ENCODE measurements around the gene ZNF710. TPM values are rescaled to one million over a fixed set of nuclear protein-coding genes. Genes with fewer than 3 reads are reported as not detected.
"Not testable (repeated sequence)": the region's sequence is repeated elsewhere in the genome, so short reads cannot be mapped to it uniquely, and the experiment has no call there.

Gene ZNF710
- total RNA-seq: 10 to 100 TPM; 11.7 to 14.4 TPM
- 12.6 to 14.3 reads per million in 2 donors for total RNA-seq

GRCh38 chr15:90001062-90001682 is at the start of gene ZNF710:
ZNF710 (plus strand) TSS chr15:90001324; CDS start chr15:90067138, 65,814 bp downstream.
- H3K4me3 Mint-ChIP-seq: peak within 1 kb of the TSS; percentile 98
- H3K9me3 ChIP-seq (ENCODE audit: control insufficient read depth, low read length, poor library complexity, severe bottlenecking): no peaks in the 10 kb centered on the region
- H3K36me3 Mint-ChIP-seq (ENCODE audit: low read depth): peaks cover 8% of the 10 kb centered on the region
- H3K4me1 Mint-ChIP-seq: peaks cover 41% of the 10 kb centered on the region
- DNase-seq: peak in 2 of 3 donors; percentile 19 to 24
- H3K27me3 Mint-ChIP-seq: no peaks in the 10 kb centered on the region
- peak; percentile 36 for ATAC-seq
- H3K27ac Mint-ChIP-seq: peak within 1 kb of the TSS; percentile 96

- no peak for DNase-seq
- no peaks in the 10 kb centered on the region for H3K4me1 Mint-ChIP-seq
- no peak overlapping the region for H3K4me3 Mint-ChIP-seq
- no peaks in the 10 kb centered on the region for H3K36me3 Mint-ChIP-seq (ENCODE audit: low read depth)
- H3K9me3 ChIP-seq (ENCODE audit: control insufficient read depth, low read length, poor library complexity, severe bottlenecking): no peaks in the 10 kb centered on the region
- no peak for ATAC-seq
- no peak overlapping the region for H3K27ac Mint-ChIP-seq
- peaks cover 4% of the 10 kb centered on the region for H3K27me3 Mint-ChIP-seq
Observed at GRCh38 chr15:89954541-89954940, 46.6 kb upstream of the ZNF710 start.

GRCh38 chr15:89955449-89955998 is 45.6 kb upstream of the ZNF710 start:
- not testable (repeated sequence) for H3K36me3 Mint-ChIP-seq (ENCODE audit: low read depth); H3K9me3 ChIP-seq (ENCODE audit: control insufficient read depth, low read length, poor library complexity, severe bottlenecking); H3K4me3 Mint-ChIP-seq; H3K27me3 Mint-ChIP-seq; ATAC-seq; DNase-seq; H3K27ac Mint-ChIP-seq; H3K4me1 Mint-ChIP-seq

GRCh38 chr15:89958107-89958805 is 42.9 kb upstream of the ZNF710 start:
- ATAC-seq (no peak), DNase-seq (no peak)
- no peaks in the 10 kb centered on the region for H3K9me3 ChIP-seq (ENCODE audit: control insufficient read depth, low read length, poor library complexity, severe bottlenecking)
- no peak overlapping the region for H3K4me3 Mint-ChIP-seq
- H3K27ac Mint-ChIP-seq: no peak overlapping the region
- peaks cover 4% of the 10 kb centered on the region for H3K27me3 Mint-ChIP-seq
- no peaks in the 10 kb centered on the region for H3K4me1 Mint-ChIP-seq
- no peaks in the 10 kb centered on the region for H3K36me3 Mint-ChIP-seq (ENCODE audit: low read depth)

- H3K9me3 ChIP-seq (ENCODE audit: control insufficient read depth, low read length, poor library complexity, severe bottlenecking): no peaks in the 10 kb centered on the region
- DNase-seq (no peak), ATAC-seq (no peak)
- H3K4me1 Mint-ChIP-seq: peaks cover 4% of the 10 kb centered on the region
- H3K36me3 Mint-ChIP-seq (ENCODE audit: low read depth): no peaks in the 10 kb centered on the region
- H3K27ac Mint-ChIP-seq: no peak overlapping the region
- H3K4me3 Mint-ChIP-seq: no peak overlapping the region
- H3K27me3 Mint-ChIP-seq: no peaks in the 10 kb centered on the region
Observed at GRCh38 chr15:89963301-89964231, 37.6 kb upstream of the ZNF710 start.

- H3K9me3 ChIP-seq (ENCODE audit: control insufficient read depth, low read length, poor library complexity, severe bottlenecking): no peaks in the 10 kb centered on the region
- DNase-seq (no peak), ATAC-seq (no peak)
- Mint-ChIP-seq H3K27ac (no peak overlapping the region), H3K4me3 (no peak overlapping the region), H3K36me3 (ENCODE audit: low read depth) (no peaks in the 10 kb centered on the region), H3K27me3 (no peaks in the 10 kb centered on the region), H3K4me1 (peaks cover 4% of the 10 kb centered on the region)
Observed at GRCh38 chr15:89964232-89964954, 36.7 kb upstream of the ZNF710 start.

- DNase-seq (no peak), ATAC-seq (no peak)
- H3K36me3 Mint-ChIP-seq (ENCODE audit: low read depth): no peaks in the 10 kb centered on the region
- peaks cover 7% of the 10 kb centered on the region for H3K4me1 Mint-ChIP-seq
- H3K9me3 ChIP-seq (ENCODE audit: control insufficient read depth, low read length, poor library complexity, severe bottlenecking): no peaks in the 10 kb centered on the region
- H3K27ac Mint-ChIP-seq: no peak overlapping the region
- no peak overlapping the region for H3K4me3 Mint-ChIP-seq
- H3K27me3 Mint-ChIP-seq: no peaks in the 10 kb centered on the region
Observed at GRCh38 chr15:89967881-89968280, 33.2 kb upstream of the ZNF710 start.

GRCh38 chr15:89971592-89971997 is 29.5 kb upstream of the ZNF710 start:
- ATAC-seq (peak; percentile 99), DNase-seq (peak in 2 of 3 donors; percentile 11 to 41)
- Mint-ChIP-seq H3K27ac (peak overlapping the region; percentile 19), H3K36me3 (ENCODE audit: low read depth) (no peaks in the 10 kb centered on the region), H3K27me3 (no peaks in the 10 kb centered on the region), H3K4me3 (no peak overlapping the region), H3K4me1 (peaks cover 4% of the 10 kb centered on the region)
- H3K9me3 ChIP-seq (ENCODE audit: control insufficient read depth, low read length, poor library complexity, severe bottlenecking): no peaks in the 10 kb centered on the region

GRCh38 chr15:89972085-89972484 is 29.0 kb upstream of the ZNF710 start:
- DNase-seq (no peak), ATAC-seq (no peak)
- H3K36me3 Mint-ChIP-seq (ENCODE audit: low read depth): no peaks in the 10 kb centered on the region
- H3K4me3 Mint-ChIP-seq: no peak overlapping the region
- H3K27ac Mint-ChIP-seq: peak overlapping the region; percentile 19
- H3K27me3 Mint-ChIP-seq: no peaks in the 10 kb centered on the region
- H3K4me1 Mint-ChIP-seq: peaks cover 4% of the 10 kb centered on the region
- no peaks in the 10 kb centered on the region for H3K9me3 ChIP-seq (ENCODE audit: control insufficient read depth, low read length, poor library complexity, severe bottlenecking)

GRCh38 chr15:89975482-89976245 is 25.5 kb upstream of the ZNF710 start:
- no peak for ATAC-seq
- peaks cover 4% of the 10 kb centered on the region for H3K4me1 Mint-ChIP-seq
- no peaks in the 10 kb centered on the region for H3K36me3 Mint-ChIP-seq (ENCODE audit: low read depth)
- H3K4me3 Mint-ChIP-seq: no peak overlapping the region
- H3K27ac Mint-ChIP-seq: no peak overlapping the region
- no peaks in the 10 kb centered on the region for H3K27me3 Mint-ChIP-seq
- DNase-seq: no peak
- H3K9me3 ChIP-seq (ENCODE audit: control insufficient read depth, low read length, poor library complexity, severe bottlenecking): no peaks in the 10 kb centered on the region

GRCh38 chr15:89976246-89976600 is 24.9 kb upstream of the ZNF710 start:
- no peaks in the 10 kb centered on the region for H3K27me3 Mint-ChIP-seq
- H3K36me3 Mint-ChIP-seq (ENCODE audit: low read depth): no peaks in the 10 kb centered on the region
- DNase-seq (no peak), ATAC-seq (no peak)
- no peak overlapping the region for H3K27ac Mint-ChIP-seq
- no peaks in the 10 kb centered on the region for H3K9me3 ChIP-seq (ENCODE audit: control insufficient read depth, low read length, poor library complexity, severe bottlenecking)
- H3K4me3 Mint-ChIP-seq: no peak overlapping the region
- H3K4me1 Mint-ChIP-seq: no peaks in the 10 kb centered on the region

GRCh38 chr15:89977836-89978235 is 23.3 kb upstream of the ZNF710 start:
- not testable (repeated sequence) for H3K4me1 Mint-ChIP-seq; H3K9me3 ChIP-seq (ENCODE audit: control insufficient read depth, low read length, poor library complexity, severe bottlenecking); H3K36me3 Mint-ChIP-seq (ENCODE audit: low read depth); ATAC-seq; H3K27ac Mint-ChIP-seq; DNase-seq; H3K27me3 Mint-ChIP-seq; H3K4me3 Mint-ChIP-seq

Measured in T-helper 17 cell (primary cell).